ENCODE measurements around the gene SEC22C. TPM values are rescaled to one million over a fixed set of nuclear protein-coding genes. Genes with fewer than 3 reads are reported as not detected.

SEC22C gene
- total RNA-seq, 3 donors from 2014 or later, result 48.8 to 68.8 (median 61.9) TPM

- no peaks in the 10 kb centered on the region for H3K4me1 ChIP-seq
Measured at GRCh38 chr3:42509111-42509510, 72.7 kb downstream of the SEC22C start.

GRCh38 chr3:42508562-42508961 lies 73.2 kb downstream of the SEC22C start:
- Histone ChIP-seq H3K9me3 (no peaks in the 10 kb centered on the region), H3K4me1 (no peaks in the 10 kb centered on the region), H3K27ac (peak overlapping the region in 1 of 2 donors; percentile 85), H3K36me3 (no peaks in the 10 kb centered on the region), H3K27me3 (no peaks in the 10 kb centered on the region), H3K4me3 (no peak overlapping the region)
- intact Hi-C loops (cut with DNase I; ENCODE audit: low total_unique reads), result no loop called here
- TF ChIP-seq CTCF (IDR thresholded peaks at IDR 0.05) (no peak), POLR2AphosphoS5 (IDR thresholded peaks at IDR 0.05) (no peak), POLR2A (IDR thresholded peaks at IDR 0.05) (no peak)
- DNase-seq (ENCODE audit: low spot score in 2 of 2), result no peak

More at GRCh38 chr3:42509111-42509510, 72.7 kb downstream of the SEC22C start:
- H3K27ac ChIP-seq, result peak overlapping the region in 1 of 2 donors; percentile 85
- H3K4me3 ChIP-seq, result no peak overlapping the region
- intact Hi-C loops (cut with DNase I; ENCODE audit: low total_unique reads), result no loop called here
- H3K9me3 ChIP-seq, result no peaks in the 10 kb centered on the region
- no peak for TF ChIP-seq POLR2AphosphoS5 (IDR thresholded peaks at IDR 0.05)
- TF ChIP-seq POLR2A (IDR thresholded peaks at IDR 0.05), result no peak
- no peak for TF ChIP-seq CTCF (IDR thresholded peaks at IDR 0.05)
- DNase-seq (ENCODE audit: low spot score in 2 of 2), result peak in 1 of 2 donors; percentile 33
- no peaks in the 10 kb centered on the region for H3K27me3 ChIP-seq
- no peaks in the 10 kb centered on the region for H3K36me3 ChIP-seq

GRCh38 chr3:42507761-42508335 lies 73.9 kb downstream of the SEC22C start:
- Histone ChIP-seq H3K4me1 (no peaks in the 10 kb centered on the region), H3K36me3 (no peaks in the 10 kb centered on the region), H3K27ac (peak overlapping the region; percentile 85 to 87), H3K27me3 (no peaks in the 10 kb centered on the region), H3K9me3 (no peaks in the 10 kb centered on the region), H3K4me3 (no peak overlapping the region)
- DNase-seq (ENCODE audit: low spot score in 2 of 2), result peak in 1 of 2 donors; percentile 39
- intact Hi-C loops (cut with DNase I; ENCODE audit: low total_unique reads), result no loop called here
- TF ChIP-seq POLR2AphosphoS5 (IDR thresholded peaks at IDR 0.05) (no peak), CTCF (IDR thresholded peaks at IDR 0.05) (no peak), POLR2A (IDR thresholded peaks at IDR 0.05) (no peak)

GRCh38 chr3:42507252-42507651 lies 74.5 kb downstream of the SEC22C start:
- Histone ChIP-seq H3K36me3 (no peaks in the 10 kb centered on the region), H3K27me3 (no peaks in the 10 kb centered on the region), H3K9me3 (no peaks in the 10 kb centered on the region), H3K4me1 (peaks cover 0 to under 1% of the 10 kb centered on the region in 2 donors), H3K27ac (peak overlapping the region; percentile 85 to 87), H3K4me3 (peak overlapping the region in 1 of 3 donors; percentile 25)
- TF ChIP-seq POLR2A (IDR thresholded peaks at IDR 0.05), result no peak
- TF ChIP-seq POLR2AphosphoS5 (IDR thresholded peaks at IDR 0.05), result no peak
- TF ChIP-seq CTCF (IDR thresholded peaks at IDR 0.05), result no peak
- peak; percentile 76 for DNase-seq (ENCODE audit: low spot score in 2 of 2)
- intact Hi-C loops (cut with DNase I; ENCODE audit: low total_unique reads), result no loop called here

- H3K36me3 ChIP-seq, result no peaks in the 10 kb centered on the region
- TF ChIP-seq POLR2AphosphoS5 (IDR thresholded peaks at IDR 0.05), result no peak
- no peak for TF ChIP-seq POLR2A (IDR thresholded peaks at IDR 0.05)
- no peak for TF ChIP-seq CTCF (IDR thresholded peaks at IDR 0.05)
- no peak overlapping the region for H3K4me3 ChIP-seq
- DNase-seq (ENCODE audit: low spot score in 2 of 2), result peak; percentile 14 to 19
- H3K4me1 ChIP-seq, result peaks cover 0 to 10% of the 10 kb centered on the region in 2 donors
- no peaks in the 10 kb centered on the region for H3K27me3 ChIP-seq
- peak overlapping the region; percentile 58 to 85 for H3K27ac ChIP-seq
- intact Hi-C loops (cut with DNase I; ENCODE audit: low total_unique reads), result no loop called here
- H3K9me3 ChIP-seq, result no peaks in the 10 kb centered on the region
Measured at GRCh38 chr3:42505849-42506410, 75.8 kb downstream of the SEC22C start.

Measured in breast epithelium (tissue), 4 donors.